ENCODE measurements around the gene PPIL1. TPM values are rescaled to one million over a fixed set of nuclear protein-coding genes. Genes with fewer than 3 reads are reported as not detected.

PPIL1 gene
- total and polyA plus RNA-seq, 2 of the 4 experiments (the other 2 are of a cell fraction), result 28.4 to 58.4 TPM

DNA sequence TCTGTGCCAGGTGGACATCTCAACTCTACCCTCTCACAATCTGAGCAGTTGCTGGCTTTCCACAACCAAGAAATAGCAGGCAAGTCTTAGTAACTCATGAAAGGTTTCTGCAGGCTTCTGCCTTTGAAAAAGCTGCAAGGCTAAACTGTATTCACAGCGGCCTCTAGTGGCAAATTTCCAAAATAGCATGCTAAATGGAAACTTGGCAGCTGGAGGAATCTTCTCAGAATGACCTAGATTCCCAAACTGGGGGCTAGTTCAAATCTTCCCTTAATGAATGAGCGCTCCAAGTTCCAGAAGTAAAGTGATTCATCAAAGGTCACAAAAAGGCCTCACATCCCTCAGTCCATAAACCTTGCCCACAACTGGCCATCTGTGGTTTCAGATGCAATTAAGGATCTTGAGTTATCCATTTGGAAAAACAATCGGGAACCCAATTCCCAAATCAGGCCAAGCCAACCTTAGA is 23.4 kb downstream of the PPIL1 start:
- Histone ChIP-seq H3K36me3 (ENCODE audit: control insufficient read depth, insufficient read depth, low read length) (peaks cover 6% of the 10 kb centered on the region), H2AK5ac (ENCODE audit: low read depth, low read length) (peak overlapping the region; percentile 20; the same call in 1 of the 2 replicates), H3K4ac (ENCODE audit: low read depth, low read length) (peak overlapping the region; percentile 1; the same call in 1 of the 2 replicates), H3K9me1 (ENCODE audit: insufficient read depth, low read length) (peaks cover 16% of the 10 kb centered on the region), H3K27ac (ENCODE audit: insufficient read depth, low read length) (no peak overlapping the region), H3K23ac (ENCODE audit: low read depth, low read length) (no peak overlapping the region), H3K56ac (ENCODE audit: extremely low read depth, insufficient read depth, low read length) (no peak overlapping the region), H2BK15ac (ENCODE audit: low read depth, low read length) (no peak overlapping the region), H4K5ac (ENCODE audit: low read depth, low read length) (no peak overlapping the region), H4K20me1 (ENCODE audit: insufficient read depth, low read length) (no peaks in the 10 kb centered on the region), H3K4me2 (ENCODE audit: low read depth, low read length) (no peak overlapping the region), H3K14ac (replicated peaks; ENCODE audit: low read depth, low read length) (no peak overlapping the region), H4K91ac (ENCODE audit: insufficient read depth, low read depth, low read length) (no peak overlapping the region), H2AFZ (replicated peaks; ENCODE audit: low read length, poor library complexity) (no peak overlapping the region), H2BK20ac (ENCODE audit: low read depth, low read length) (0 out of 2 replicates have a peak overlapping the region, but pooled peaks have one; percentile 13), H3K27me3 (ENCODE audit: control insufficient read depth, insufficient read depth, low read length) (no peaks in the 10 kb centered on the region), H3K9ac (ENCODE audit: low read depth, low read length) (no peak overlapping the region), H2BK5ac (ENCODE audit: low read depth, low read length, poor library complexity, severe bottlenecking) (no peak overlapping the region), H3K9me3 (ENCODE audit: control insufficient read depth, insufficient read depth, low read length) (peaks cover 3% of the 10 kb centered on the region), H3K18ac (ENCODE audit: low read depth, low read length) (no peak overlapping the region), H3K79me1 (ENCODE audit: low read depth in 1 of 2, low read length in 2 of 2) (peaks cover 3 to 30% of the 10 kb centered on the region in 2 experiments), H2BK120ac (ENCODE audit: low read depth, low read length) (peak overlapping the region; percentile 30; the same call in 1 of the 2 replicates), H3K4me3 (ENCODE audit: insufficient read depth, low read depth, low read length) (no peak overlapping the region), H4K8ac (ENCODE audit: low read depth in 2 of 2, low read length in 2 of 2) (no peak overlapping the region), H2AK9ac (replicated peaks; ENCODE audit: low read depth, low read length, poor library complexity) (no peak overlapping the region), H3K4me1 (ENCODE audit: control insufficient read depth, insufficient read depth, low read length) (peaks cover 8% of the 10 kb centered on the region)
- intact Hi-C loops (cut with micrococcal nuclease) (no loop called here), in situ Hi-C loops (cut with MboI; ENCODE audit: low sequenced_read_pairs) (no loop called here), dilution Hi-C loops (cut with HindIII; ENCODE audit: low sequenced_read_pairs, unreplicated experiment) (no loop called here)
- peak; percentile 72 for DNase-seq
- no CpG with 5 or more reads among the region's 3 CpGs for WGBS, 2 experiments (ENCODE audit: extremely low coverage in 2 of 2, insufficient read length in 1 of 2)
- TF ChIP-seq RFX5 (IDR thresholded peaks at IDR 0.05; ENCODE audit: low read depth, low read length) (no peak), MAFK (IDR thresholded peaks at IDR 0.05; ENCODE audit: low read depth, low read length) (no peak), NFE2L2 (IDR thresholded peaks at IDR 0.05; ENCODE audit: low read depth, low read length) (no peak), MAZ (IDR thresholded peaks at IDR 0.05; ENCODE audit: borderline replicate concordance, low read depth, low read length) (no peak), POLR2A (IDR thresholded peaks at IDR 0.05; ENCODE audit: low read depth, low read length) (no peak), ELK1 (IDR thresholded peaks at IDR 0.05; ENCODE audit: borderline replicate concordance, low read depth, low read length) (no peak), CEBPB (IDR thresholded peaks at IDR 0.05; ENCODE audit: low read depth, low read length) (no peak), BHLHE40 (IDR thresholded peaks at IDR 0.05; ENCODE audit: low read depth, low read length) (no peak), RAD21 (IDR thresholded peaks at IDR 0.05; ENCODE audit: low read length) (peak; percentile 69), MXI1 (IDR thresholded peaks at IDR 0.05; ENCODE audit: borderline replicate concordance, low read depth, low read length) (no peak), RCOR1 (IDR thresholded peaks at IDR 0.05; ENCODE audit: insufficient replicate concordance, low read length) (no peak), SMC3 (IDR thresholded peaks at IDR 0.05; ENCODE audit: low read depth, low read length) (peak; percentile 59), FOS (IDR thresholded peaks at IDR 0.05; ENCODE audit: low read depth, low read length) (no peak), CHD1 (IDR thresholded peaks at IDR 0.05; ENCODE audit: low read depth, low read length) (no peak)
- TF ChIP-seq, protein P1, sequence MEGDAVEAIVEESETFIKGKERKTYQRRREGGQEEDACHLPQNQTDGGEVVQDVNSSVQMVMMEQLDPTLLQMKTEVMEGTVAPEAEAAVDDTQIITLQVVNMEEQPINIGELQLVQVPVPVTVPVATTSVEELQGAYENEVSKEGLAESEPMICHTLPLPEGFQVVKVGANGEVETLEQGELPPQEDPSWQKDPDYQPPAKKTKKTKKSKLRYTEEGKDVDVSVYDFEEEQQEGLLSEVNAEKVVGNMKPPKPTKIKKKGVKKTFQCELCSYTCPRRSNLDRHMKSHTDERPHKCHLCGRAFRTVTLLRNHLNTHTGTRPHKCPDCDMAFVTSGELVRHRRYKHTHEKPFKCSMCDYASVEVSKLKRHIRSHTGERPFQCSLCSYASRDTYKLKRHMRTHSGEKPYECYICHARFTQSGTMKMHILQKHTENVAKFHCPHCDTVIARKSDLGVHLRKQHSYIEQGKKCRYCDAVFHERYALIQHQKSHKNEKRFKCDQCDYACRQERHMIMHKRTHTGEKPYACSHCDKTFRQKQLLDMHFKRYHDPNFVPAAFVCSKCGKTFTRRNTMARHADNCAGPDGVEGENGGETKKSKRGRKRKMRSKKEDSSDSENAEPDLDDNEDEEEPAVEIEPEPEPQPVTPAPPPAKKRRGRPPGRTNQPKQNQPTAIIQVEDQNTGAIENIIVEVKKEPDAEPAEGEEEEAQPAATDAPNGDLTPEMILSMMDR (conservative IDR thresholded peaks at IDR 0.05; ENCODE audit: low read depth, low read length), result peak; percentile 77
- TF ChIP-seq, protein P2, sequence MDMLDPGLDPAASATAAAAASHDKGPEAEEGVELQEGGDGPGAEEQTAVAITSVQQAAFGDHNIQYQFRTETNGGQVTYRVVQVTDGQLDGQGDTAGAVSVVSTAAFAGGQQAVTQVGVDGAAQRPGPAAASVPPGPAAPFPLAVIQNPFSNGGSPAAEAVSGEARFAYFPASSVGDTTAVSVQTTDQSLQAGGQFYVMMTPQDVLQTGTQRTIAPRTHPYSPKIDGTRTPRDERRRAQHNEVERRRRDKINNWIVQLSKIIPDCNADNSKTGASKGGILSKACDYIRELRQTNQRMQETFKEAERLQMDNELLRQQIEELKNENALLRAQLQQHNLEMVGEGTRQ (IDR thresholded peaks at IDR 0.05; ENCODE audit: low read depth, low read length), result no peak
- ChIA-PET POLR2A (ENCODE audit: unreplicated experiment) (no interaction called here), CTCF (interaction anchor here (0.6 to 1.4 kb wide), 5 partner anchors 23 to 236 kb away, joined by 3 to 5 read pairs (median 4); partner anchors contain the start of gene PPIL1)
- BruUV-seq (replicated peaks), result no TSS peak
- ATAC-seq (ENCODE audit: low read depth), result no peak

Measured in IMR-90 (cell line).